ENCODE measurements around the gene RBFOX2. TPM values are rescaled to one million over a fixed set of nuclear protein-coding genes. Genes with fewer than 3 reads are reported as not detected.

The RBFOX2 gene
- total and polyA plus RNA-seq, 2 of the 13 experiments (the other 11 are each of a cell fraction or from before 2014, with no cell fraction given) = 37.3 to 40.4 TPM

DNA sequence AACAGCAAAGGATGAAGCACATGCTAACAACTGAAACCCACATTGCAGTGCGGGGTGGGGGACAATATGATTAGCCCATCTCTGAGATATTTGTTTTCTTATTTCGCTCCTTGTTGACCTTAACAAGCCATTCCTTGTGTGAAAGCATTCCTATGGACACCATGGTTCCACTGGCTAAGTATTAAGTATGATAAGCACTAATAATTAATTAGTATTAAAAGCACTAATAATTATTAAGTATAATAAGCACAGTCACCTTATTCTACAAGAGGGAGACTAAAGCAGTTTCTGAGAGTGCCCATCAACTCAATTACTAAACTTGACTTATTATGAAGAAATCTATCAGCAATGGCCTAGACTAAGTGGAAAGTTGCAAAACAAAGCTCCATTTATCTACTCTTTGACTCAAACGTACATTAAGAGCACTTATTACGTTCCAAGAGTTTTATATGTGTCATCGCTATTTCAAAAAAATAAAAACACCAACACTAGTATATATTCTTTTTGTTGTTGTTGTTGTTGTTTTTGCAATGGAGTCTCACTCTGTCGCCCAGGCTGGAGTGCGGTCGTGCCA is 65.3 kb downstream of the RBFOX2 start:
- BruUV-seq (replicated peaks) = no TSS peak
- in situ Hi-C loops (cut with HindIII; ENCODE audit: extremely low pct_ligation_motif_present, low pct_unique_long_range_greater_than_20kb) = no loop called here
- no peaks in the 10 kb centered on the region for H3K9me3 ChIP-seq (ENCODE audit: low read length)
- no peak for TF ChIP-seq GZF1 (CRISPR knock-in tag; IDR thresholded peaks at IDR 0.05)
- TF ChIP-seq, protein P1, sequence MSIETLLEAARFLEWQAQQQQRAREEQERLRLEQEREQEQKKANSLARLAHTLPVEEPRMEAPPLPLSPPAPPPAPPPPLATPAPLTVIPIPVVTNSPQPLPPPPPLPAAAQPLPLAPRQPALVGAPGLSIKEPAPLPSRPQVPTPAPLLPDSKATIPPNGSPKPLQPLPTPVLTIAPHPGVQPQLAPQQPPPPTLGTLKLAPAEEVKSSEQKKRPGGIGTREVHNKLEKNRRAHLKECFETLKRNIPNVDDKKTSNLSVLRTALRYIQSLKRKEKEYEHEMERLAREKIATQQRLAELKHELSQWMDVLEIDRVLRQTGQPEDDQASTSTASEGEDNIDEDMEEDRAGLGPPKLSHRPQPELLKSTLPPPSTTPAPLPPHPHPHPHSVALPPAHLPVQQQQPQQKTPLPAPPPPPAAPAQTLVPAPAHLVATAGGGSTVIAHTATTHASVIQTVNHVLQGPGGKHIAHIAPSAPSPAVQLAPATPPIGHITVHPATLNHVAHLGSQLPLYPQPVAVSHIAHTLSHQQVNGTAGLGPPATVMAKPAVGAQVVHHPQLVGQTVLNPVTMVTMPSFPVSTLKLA (IDR thresholded peaks at IDR 0.05) = peak; percentile 25; the same call in 1 of the 2 replicates
- no peaks in the 10 kb centered on the region; a peak in 1 of 5 replicates for H3K36me3 ChIP-seq (replicated peaks in 1 of 2; ENCODE audit: control insufficient read depth in 1 of 2, insufficient read depth in 2 of 2, low read length in 2 of 2)
- peaks cover 27% of the 10 kb centered on the region for H3K79me2 ChIP-seq (ENCODE audit: insufficient read depth, low read length)
- no peaks in the 10 kb centered on the region for H3K27me3 ChIP-seq (ENCODE audit: control insufficient read depth in 1 of 2, insufficient read depth in 2 of 2, low read length in 2 of 2)
- CTCF ChIA-PET (ENCODE audit: low intra/inter-chr PET ratio, low total read pairs) = no interaction called here
- no peak overlapping the region for H3K9ac ChIP-seq (ENCODE audit: insufficient read depth, low read depth, low read length)
- DNase-seq (ENCODE audit: low spot score) (no peak), ATAC-seq (no peak), FAIRE-seq (no peak)
- H3K4me3 ChIP-seq (replicated peaks in 1 of 3; ENCODE audit: insufficient read depth in 1 of 3, low read depth in 2 of 3, low read length in 3 of 3) = no peak overlapping the region
- no peaks in the 10 kb centered on the region; the same call in 1 of the 2 replicates for H4K20me1 ChIP-seq (ENCODE audit: insufficient read depth, low read length)
- peaks cover 6% of the 10 kb centered on the region; the same call in 1 of the 2 replicates for H3K4me1 ChIP-seq (ENCODE audit: insufficient read depth, low read length)
- POLR2A ChIA-PET = no interaction called here
- intact Hi-C loops (cut with micrococcal nuclease; ENCODE audit: unreplicated experiment) = no loop called here
- H3K27ac ChIP-seq (ENCODE audit: extremely low read length, insufficient read depth, low read length) = no peak overlapping the region
- no peak overlapping the region for H2AFZ ChIP-seq (ENCODE audit: low read length)
- 97% methylated on average over 8 of the region's 8 CpGs for WGBS (ENCODE audit: low lambda C conversion rate)
- H3K4me2 ChIP-seq (ENCODE audit: low read depth, low read length) = no peak overlapping the region

DNA sequence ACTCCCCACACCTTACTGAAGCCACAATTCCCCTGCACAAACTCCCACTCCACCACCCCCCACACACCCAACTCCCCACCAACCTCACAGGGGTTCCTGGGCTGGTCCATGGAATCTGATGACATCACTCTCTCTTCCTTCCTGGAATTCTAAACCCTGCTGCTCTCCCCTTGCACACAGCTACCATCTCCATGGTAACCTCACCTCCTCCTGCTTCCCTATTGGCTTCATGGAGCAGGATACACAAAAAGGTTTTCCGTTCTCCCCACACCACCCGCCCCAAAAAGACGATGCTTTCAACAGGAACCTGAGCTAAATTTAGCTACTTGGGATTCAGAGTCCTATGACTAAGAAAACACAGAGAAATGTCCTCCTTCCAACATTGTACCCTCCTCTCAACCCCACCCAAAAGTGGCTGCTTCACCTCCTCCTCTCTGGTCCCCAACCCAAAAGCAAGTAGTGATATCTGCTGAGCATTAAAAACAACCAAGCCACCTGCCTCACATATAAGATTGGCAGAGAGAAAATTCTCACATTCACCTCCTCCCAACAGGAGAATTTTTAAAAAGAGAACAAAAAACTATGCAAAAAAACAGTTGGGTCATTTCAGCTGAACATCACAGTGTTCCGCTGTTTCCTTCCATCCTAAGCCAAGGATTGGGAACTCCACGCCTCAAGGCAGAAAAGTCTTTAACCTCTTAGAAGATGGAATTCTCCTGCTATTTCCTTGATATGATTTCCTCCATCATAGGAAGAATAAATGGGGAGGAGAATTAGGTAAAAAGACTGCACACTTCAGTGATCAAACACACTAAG is 66.9 kb downstream of the RBFOX2 start:
- no peak overlapping the region for H3K9ac ChIP-seq (ENCODE audit: insufficient read depth, low read depth, low read length)
- H3K4me1 ChIP-seq (ENCODE audit: insufficient read depth, low read length) = peaks cover 6% of the 10 kb centered on the region; the same call in 1 of the 2 replicates
- peaks cover 37% of the 10 kb centered on the region for H3K79me2 ChIP-seq (ENCODE audit: insufficient read depth, low read length)
- H4K20me1 ChIP-seq (ENCODE audit: insufficient read depth, low read length) = no peaks in the 10 kb centered on the region; the same call in 1 of the 2 replicates
- peak; percentile 73 for TF ChIP-seq ATF7 (IDR thresholded peaks at IDR 0.05)
- no peak for TF ChIP-seq ATF7 (CRISPR knock-in tag; IDR thresholded peaks at IDR 0.05)
- no peak for TF ChIP-seq ZNF274 (CRISPR knock-in tag; IDR thresholded peaks at IDR 0.05)
- TF ChIP-seq ZNF24 (IDR thresholded peaks at IDR 0.05) = no peak
- TF ChIP-seq RAD21 (CRISPR knock-in tag; IDR thresholded peaks at IDR 0.05) = no peak
- no peaks in the 10 kb centered on the region for H3K9me3 ChIP-seq (ENCODE audit: low read length)
- H2AFZ ChIP-seq (ENCODE audit: low read length) = no peak overlapping the region
- BruUV-seq (replicated peaks) = no TSS peak
- ATAC-seq (no peak), FAIRE-seq (no peak), DNase-seq (ENCODE audit: low spot score) (no peak)
- intact Hi-C loops (cut with micrococcal nuclease; ENCODE audit: unreplicated experiment) (no loop called here), in situ Hi-C loops (cut with HindIII; ENCODE audit: extremely low pct_ligation_motif_present, low pct_unique_long_range_greater_than_20kb) (no loop called here)
- ChIA-PET POLR2A (no interaction called here), CTCF (ENCODE audit: low intra/inter-chr PET ratio, low total read pairs) (no interaction called here)
- H3K4me3 ChIP-seq (replicated peaks in 1 of 3; ENCODE audit: insufficient read depth in 1 of 3, low read depth in 2 of 3, low read length in 3 of 3) = no peak overlapping the region
- no peaks in the 10 kb centered on the region for H3K27me3 ChIP-seq (ENCODE audit: control insufficient read depth in 1 of 2, insufficient read depth in 2 of 2, low read length in 2 of 2)
- H3K4me2 ChIP-seq (ENCODE audit: low read depth, low read length) = no peak overlapping the region
- no peak overlapping the region for H3K27ac ChIP-seq (ENCODE audit: extremely low read length, insufficient read depth, low read length)
- H3K36me3 ChIP-seq (replicated peaks in 1 of 2; ENCODE audit: control insufficient read depth in 1 of 2, insufficient read depth in 2 of 2, low read length in 2 of 2) = no peaks in the 10 kb centered on the region; a peak in 1 of 5 replicates
- 98% methylated on average over 5 of the region's 5 CpGs for WGBS (ENCODE audit: low lambda C conversion rate)
